Adipose tissue (tissue), 3 donors: ENCODE data around the gene CXorf66. TPM values are rescaled to one million over a fixed set of nuclear protein-coding genes. Genes with fewer than 3 reads are reported as not detected.
"Not testable (repeated sequence)": the region's sequence is repeated elsewhere in the genome, so short reads cannot be mapped to it uniquely, and the experiment has no call there.

Experiments
- H3K27ac ChIP-seq: one replicate; pipeline ENCODE4 v1.5.1; 2013; ENCODE audit warnings: low read depth, low read length
- WGBS, 3 donors: extraction: QIAGEN DNeasy Blood & Tissue Kit; methylation state at CpG; one replicate each; pipeline ENCODE4 v1.1.7; 2013; 5-methylcytosine and 5-hydroxymethylcytosine counted together
- polyA plus RNA-seq, 3 donors: library from polyadenylated mRNA; stranded (reverse); fragments of 200-250 nt; gene quantifications; one replicate each; pipeline ENCODE4 v1.2.3, GENCODE V29; 2013
- donor health status: healthy with polysubstance abuse.
- donor health status: Bipolar disorder and iron deficiency.
- donor health status: healthy.

The CXorf66 gene
- not detected for polyA plus RNA-seq

DNA sequence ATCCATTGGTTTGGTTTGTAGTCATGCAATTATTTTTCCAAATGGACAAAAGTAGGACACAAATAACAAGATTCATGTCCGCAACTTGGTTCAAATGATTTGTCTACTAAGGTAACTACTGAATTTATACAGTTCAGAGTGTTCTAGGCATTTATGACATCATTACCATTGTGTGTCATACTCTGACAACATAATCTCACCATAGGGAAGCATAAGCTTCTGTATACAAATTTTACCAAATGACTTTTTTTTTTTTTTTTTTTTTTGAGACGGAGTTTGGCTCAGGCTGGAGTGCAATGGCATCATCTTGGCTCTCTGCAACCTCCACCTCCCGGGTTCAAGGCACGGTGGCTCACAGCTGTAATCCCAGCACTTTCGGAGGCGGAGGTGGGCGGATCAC lies at the start of gene CXorf66:
TSS of gene CXorf66 (minus strand) at position 101 of the 400 bp plus-strand sequence. CDS start at position 76, 25 bp downstream.
- no peak within 1 kb of the TSS for H3K27ac ChIP-seq
- WGBS, 3 donors: 83 to 90% (median 83%) methylated on average over 7 of the region's 7 CpGs

- 31 to 91% (median 70%) methylated on average over 3 of the region's 3 CpGs for WGBS, 3 donors
- no peak overlapping the region for H3K27ac ChIP-seq
Observed at GRCh38 chrX:139982856-139983255, 17.5 kb upstream of the CXorf66 start.

DNA sequence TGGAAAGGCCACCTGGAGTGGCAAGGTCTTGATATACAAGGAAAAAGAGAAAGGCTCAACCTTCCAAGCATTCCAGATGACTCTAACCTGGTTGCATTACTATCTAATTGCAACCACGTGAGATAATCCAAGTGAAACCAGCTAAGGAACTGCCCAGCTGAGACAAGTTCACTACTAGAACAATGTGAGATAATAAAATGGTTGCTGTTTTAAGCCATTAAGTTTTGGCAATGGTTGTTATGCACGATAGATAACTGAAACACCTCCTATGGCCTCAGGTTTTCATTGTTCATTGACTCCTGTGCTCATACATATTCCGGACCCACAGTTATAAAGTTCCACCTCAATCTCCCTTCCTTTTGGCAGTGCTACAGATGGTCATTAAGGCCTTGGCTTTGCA lies 9.2 kb upstream of the CXorf66 start:
- no peak overlapping the region for H3K27ac ChIP-seq
- WGBS, 3 donors: 78 to 89% (median 78%) methylated on average over 3 of the region's 3 CpGs

- H3K27ac ChIP-seq: no peak overlapping the region
- WGBS, 3 donors: 65 to 83% (median 67%) methylated on average over 6 of the region's 6 CpGs
Observed at GRCh38 chrX:139972629-139973624, 7.6 kb upstream of the CXorf66 start.

GRCh38 chrX:139972113-139972512 lies 6.8 kb upstream of the CXorf66 start:
- H3K27ac ChIP-seq: no peak overlapping the region
- WGBS, 3 donors: 54 to 66% (median 60%) methylated on average over 5 of the region's 5 CpGs

DNA sequence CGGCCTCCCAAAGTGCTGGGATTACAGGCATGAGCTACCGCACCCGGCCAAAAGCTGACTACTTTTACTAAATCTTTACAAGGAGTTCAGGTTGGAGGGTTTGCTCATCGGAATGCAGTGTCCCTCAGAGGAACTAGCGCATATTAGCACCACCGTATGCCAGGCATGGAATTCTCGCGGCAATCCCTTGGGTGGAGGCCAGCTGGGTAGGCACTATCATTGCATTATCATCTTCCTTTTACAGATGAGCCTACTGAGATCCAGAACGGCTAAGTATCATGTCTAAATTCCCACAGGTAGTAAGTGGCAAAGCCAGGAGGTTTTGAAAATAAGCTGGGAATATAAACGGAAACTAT lies 6.1 kb upstream of the CXorf66 start:
- H3K27ac ChIP-seq: no peak overlapping the region
- 37 to 43% (median 40%) methylated on average over 10 of the region's 10 CpGs for WGBS, 3 donors

DNA sequence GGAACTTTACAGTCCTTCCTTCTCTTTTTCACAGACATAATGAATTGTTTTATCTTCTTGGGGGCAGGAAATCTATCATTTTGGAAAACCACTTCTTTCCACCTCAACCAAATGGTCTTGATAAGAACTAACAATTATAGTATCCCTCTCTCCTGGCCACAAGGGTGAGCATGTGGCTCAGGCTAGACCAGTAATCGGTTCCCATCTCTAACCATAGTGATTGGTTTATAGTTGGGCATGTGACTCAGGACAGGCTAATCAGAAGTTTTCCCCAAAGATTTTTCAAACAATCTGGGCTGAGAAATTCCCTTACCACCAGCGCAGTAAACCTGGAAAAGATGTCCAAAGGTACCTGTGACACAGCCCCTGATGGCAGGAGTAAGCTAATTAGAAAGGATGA lies 4.0 kb upstream of the CXorf66 start:
- WGBS, 3 donors: 63 to 87% (median 73%) methylated on average over 2 of the region's 2 CpGs
- no peak overlapping the region for H3K27ac ChIP-seq

- H3K27ac ChIP-seq: no peak overlapping the region
- 65 to 86% (median 80%) methylated on average over 3 of the region's 3 CpGs for WGBS, 3 donors
Observed at GRCh38 chrX:139967750-139968149, 2.4 kb upstream of the CXorf66 start.

DNA sequence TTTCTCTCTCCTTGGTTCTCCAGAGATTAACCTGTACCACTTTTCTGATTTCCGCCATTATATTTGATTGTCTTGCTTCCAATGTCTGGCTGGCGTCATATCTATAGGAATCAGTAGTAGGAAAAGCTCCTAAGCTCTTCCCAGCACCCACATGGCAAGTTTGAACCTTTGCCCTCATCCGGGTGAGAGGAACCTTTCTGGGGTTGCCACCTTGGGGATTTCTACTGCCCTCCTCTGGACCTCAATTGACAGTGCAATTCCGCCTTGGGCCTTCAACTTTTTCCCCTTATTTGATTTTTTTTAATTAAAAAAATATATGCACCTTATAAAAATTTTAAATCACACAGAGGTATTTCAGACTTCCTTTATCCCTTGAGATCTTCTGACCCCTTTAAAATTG lies 2.0 kb upstream of the CXorf66 start:
- 43 to 79% (median 71%) methylated on average over 4 of the region's 4 CpGs for WGBS, 3 donors
- H3K27ac ChIP-seq: no peak overlapping the region

- not testable (repeated sequence) for H3K27ac ChIP-seq
- 59 to 77% (median 66%) methylated on average over 3 of the region's 3 CpGs for WGBS, 3 donors
Observed at GRCh38 chrX:139966159-139966558, 838 bp upstream of the CXorf66 start.

DNA sequence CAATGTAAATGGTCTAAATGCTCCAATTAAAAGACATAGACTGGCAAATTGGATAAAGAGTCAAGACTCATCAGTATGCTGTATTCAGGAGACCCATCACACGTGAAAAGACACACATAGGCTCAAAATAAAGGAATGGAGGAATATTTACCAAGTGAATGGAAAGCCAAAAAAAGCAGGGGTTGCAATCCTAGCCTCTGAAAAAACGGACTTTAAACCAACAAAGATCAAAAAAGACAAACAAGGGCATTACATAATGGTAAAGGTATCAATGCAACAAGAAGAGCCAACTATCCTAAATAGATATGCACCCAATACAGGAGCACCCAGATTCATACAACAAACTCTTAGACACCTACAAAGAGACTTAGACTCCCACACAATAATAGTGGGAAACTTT lies 4.2 kb downstream of the CXorf66 start:
- not testable (repeated sequence) for H3K27ac ChIP-seq
- WGBS, 3 donors: 30 to 56% (median 31%) methylated on average over 2 of the region's 2 CpGs

- H3K27ac ChIP-seq: no peak overlapping the region
- 47 to 70% (median 51%) methylated on average over 3 of the region's 3 CpGs for WGBS, 3 donors
Observed at GRCh38 chrX:139949703-139950102, 15.6 kb downstream of the CXorf66 start.

- H3K27ac ChIP-seq: no peak overlapping the region
- WGBS, 3 donors: 48 to 83% (median 70%) methylated on average over 3 of the region's 3 CpGs
Observed at GRCh38 chrX:139945075-139945474, 20.2 kb downstream of the CXorf66 start.

GRCh38 chrX:139936259-139936658 lies 29.1 kb downstream of the CXorf66 start:
- H3K27ac ChIP-seq: no peak overlapping the region

- peak overlapping the region; percentile 66 for H3K27ac ChIP-seq
- 29 to 74% (median 55%) methylated on average over 15 of the region's 15 CpGs for WGBS, 3 donors
Observed at GRCh38 chrX:139933904-139934303, 31.4 kb downstream of the CXorf66 start.

GRCh38 chrX:139932901-139933796 lies 32.2 kb downstream of the CXorf66 start, which contains the start of gene ATP11C:
TSS of gene ATP11C (minus strand) at chrX:139933053. CDS start at chrX:139932042, 1,011 bp downstream.
- WGBS, 3 donors: 1 to 17% (median 2%) methylated on average over 25 to 52 of the region's 52 CpGs
- H3K27ac ChIP-seq: peak within 1 kb of the TSS; percentile 72

DNA sequence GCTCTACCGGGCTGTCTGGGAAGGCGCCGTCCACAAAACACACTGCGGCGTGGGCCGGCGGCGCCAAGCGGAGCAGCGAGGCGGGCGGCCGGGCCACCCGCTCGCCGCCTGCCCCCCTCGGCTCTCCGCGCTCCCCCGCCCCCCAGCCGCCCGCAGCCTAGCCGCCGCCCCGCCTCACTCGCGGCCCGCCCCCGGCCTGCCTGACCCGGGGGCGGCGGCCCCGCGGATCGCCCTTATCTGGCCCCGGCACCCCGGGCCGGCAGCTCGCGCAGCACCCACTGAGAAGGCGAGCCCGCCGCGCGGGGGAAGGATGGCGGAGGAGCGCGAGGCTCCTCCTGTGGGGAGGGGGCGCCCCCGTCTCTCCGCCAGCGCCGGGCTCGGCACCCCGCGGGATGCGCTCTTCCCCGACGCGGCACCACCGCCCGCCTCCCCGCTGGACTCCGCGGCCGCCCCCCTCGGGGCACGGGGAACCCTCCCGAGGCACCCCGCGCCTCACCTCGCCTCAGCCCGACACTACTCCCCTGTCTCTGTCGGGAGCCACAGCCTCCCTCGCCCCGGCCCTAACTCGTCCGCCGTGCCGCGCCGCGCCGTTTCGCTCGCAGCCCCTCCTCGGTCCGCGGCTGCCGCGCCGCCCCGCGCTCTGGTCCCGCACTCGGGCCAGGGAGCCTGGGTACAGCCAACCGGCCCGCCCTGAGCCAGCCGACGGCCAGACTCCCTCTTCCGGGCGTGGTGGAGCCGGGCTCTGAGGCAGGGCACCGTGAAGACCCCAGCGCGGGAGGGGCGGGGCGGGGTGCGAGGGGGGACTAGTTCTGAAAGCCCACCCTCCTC lies 33.0 kb downstream of the CXorf66 start:
- 0 to 25% (median 1%) methylated on average over 10 to 92 of the region's 109 CpGs for WGBS, 3 donors
- H3K27ac ChIP-seq: peak overlapping the region; percentile 42

DNA sequence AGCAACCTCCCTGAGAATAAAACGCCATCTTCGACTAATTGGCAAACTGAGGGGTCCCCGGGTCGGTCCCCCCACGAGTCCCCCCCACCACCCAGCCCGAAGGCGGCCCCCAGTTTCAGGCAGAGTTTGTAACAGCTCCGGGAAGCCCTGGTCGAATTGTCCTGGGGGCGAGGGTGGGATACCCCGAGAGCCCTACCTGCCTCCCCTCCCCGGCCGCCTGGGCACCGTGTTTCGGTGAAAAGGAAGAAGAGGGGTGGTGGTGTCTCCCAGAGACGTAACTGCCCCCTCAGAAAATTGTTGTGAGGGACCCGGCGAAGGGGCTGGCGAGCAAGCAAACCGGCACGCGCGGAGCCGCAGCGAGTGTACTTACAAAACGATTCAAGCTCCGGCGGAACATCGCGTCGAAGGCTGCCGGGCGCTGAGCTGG lies 33.7 kb downstream of the CXorf66 start:
- H3K27ac ChIP-seq: no peak overlapping the region
- WGBS, 3 donors: 0 to 32% (median 1%) methylated on average over 13 to 33 of the region's 33 CpGs
